Prostate gland (tissue), 2 donors: ENCODE results near the gene ATG5. TPM values are rescaled to one million over a fixed set of nuclear protein-coding genes. Genes with fewer than 3 reads are reported as not detected.

Source experiments
- DNase-seq: peaks from one replicate; pipeline ENCODE4 v3.0.0-alpha.2; 2019; ENCODE audit warnings: low spot score
- H3K27ac ChIP-seq, 2 donors: fragments of 200-600 bp; sonication (generic); 2 replicates each; pipeline ENCODE4 v1.5.1; 2017 to 2019
- H3K27me3 ChIP-seq: fragments of 200-600 bp; sonication (generic); replicated peaks from 2 replicates; pipeline ENCODE4 v1.5.1; 2019; ENCODE audit not compliant: insufficient read depth
- H3K36me3 ChIP-seq, 2 donors: fragments of 200-600 bp; sonication (generic); 1 replicate in 1 of 2; 2 replicates in 1 of 2; pipeline versions ENCODE4 v1.5.1 to v1.8.1; 2017 to 2019
- H3K4me1 ChIP-seq: fragments of 200-600 bp; sonication (generic); replicated peaks from 2 replicates; pipeline ENCODE4 v1.5.1; 2019
- H3K4me3 ChIP-seq, 2 donors: fragments of 200-600 bp; sonication (generic); 2 replicates each; pipeline ENCODE4 v1.5.1; 2017 to 2019
- H3K9me3 ChIP-seq: fragments of 200-600 bp; sonication (generic); 2 replicates; pipeline ENCODE4 v1.5.1; 2017
- POLR2A ChIP-seq: fragments of 450-650 bp; IDR thresholded peaks from one replicate; pipeline ENCODE4 v1.6.1; 2016; ENCODE audit warnings: antibody characterized with exemption, mild to moderate bottlenecking
- POLR2AphosphoS5 ChIP-seq: sonication (generic); formaldehyde crosslinking; IDR thresholded peaks from one replicate; pipeline ENCODE4 v1.6.1; 2017; ENCODE audit warnings: antibody characterized with exemption
- WGBS: methylation state at CpG from one replicate; pipeline ENCODE4 v1.1.5; 2018; 5-methylcytosine and 5-hydroxymethylcytosine counted together
- intact Hi-C: fragments of 100-400 bp; cut with DNase I; formaldehyde crosslinking; loops from one replicate; pipeline ENCODE4 v1.14.2; 2022
- small RNA-seq, 2 donors: library from RNA; depleted of rRNA; stranded (forward); fragments of <200 nt; gene quantifications; one replicate each; pipeline ENCODE3, GENCODE V24; 2016
- total RNA-seq, 2 donors: library from RNA; depleted of rRNA; stranded (reverse); fragments of >200 nt; gene quantifications; one replicate each; pipeline ENCODE4 v1.1.0, GENCODE V29; 2016
- TF ChIP-seq, protein P1 (sequence below), 4 experiments: fragments of 200-600 bp in 2 of 4; fragments of 450-650 bp in 2 of 4; sonication (generic) in 2 of 4; IDR thresholded peaks; 1 replicate in 3 of 4; 2 replicates in 1 of 4; pipeline ENCODE4 v1.5.1; 2016 to 2019; ENCODE audit warnings: antibody characterized with exemption in 4 of 4, mild to moderate bottlenecking in 2 of 4, moderate library complexity in 2 of 4

The ATG5 gene
- total RNA-seq, 2 donors from 2014 or later: 31.9 to 34.3 TPM

GRCh38 chr6:106135911-106136571 is 189.5 kb downstream of the ATG5 start:
- no peaks in the 10 kb centered on the region for H3K36me3 ChIP-seq
- H3K27me3 ChIP-seq: no peaks in the 10 kb centered on the region
- H3K9me3 ChIP-seq: no peaks in the 10 kb centered on the region
- WGBS: 95% methylated on average over 16 of the region's 16 CpGs
- H3K27ac ChIP-seq: no peak overlapping the region
- intact Hi-C loops: no loop called here
- H3K4me3 ChIP-seq: no peak overlapping the region
- no peak for TF ChIP-seq POLR2A
- TF ChIP-seq, protein P1, sequence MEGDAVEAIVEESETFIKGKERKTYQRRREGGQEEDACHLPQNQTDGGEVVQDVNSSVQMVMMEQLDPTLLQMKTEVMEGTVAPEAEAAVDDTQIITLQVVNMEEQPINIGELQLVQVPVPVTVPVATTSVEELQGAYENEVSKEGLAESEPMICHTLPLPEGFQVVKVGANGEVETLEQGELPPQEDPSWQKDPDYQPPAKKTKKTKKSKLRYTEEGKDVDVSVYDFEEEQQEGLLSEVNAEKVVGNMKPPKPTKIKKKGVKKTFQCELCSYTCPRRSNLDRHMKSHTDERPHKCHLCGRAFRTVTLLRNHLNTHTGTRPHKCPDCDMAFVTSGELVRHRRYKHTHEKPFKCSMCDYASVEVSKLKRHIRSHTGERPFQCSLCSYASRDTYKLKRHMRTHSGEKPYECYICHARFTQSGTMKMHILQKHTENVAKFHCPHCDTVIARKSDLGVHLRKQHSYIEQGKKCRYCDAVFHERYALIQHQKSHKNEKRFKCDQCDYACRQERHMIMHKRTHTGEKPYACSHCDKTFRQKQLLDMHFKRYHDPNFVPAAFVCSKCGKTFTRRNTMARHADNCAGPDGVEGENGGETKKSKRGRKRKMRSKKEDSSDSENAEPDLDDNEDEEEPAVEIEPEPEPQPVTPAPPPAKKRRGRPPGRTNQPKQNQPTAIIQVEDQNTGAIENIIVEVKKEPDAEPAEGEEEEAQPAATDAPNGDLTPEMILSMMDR (IDR thresholded peaks at IDR 0.05): no peak
- TF ChIP-seq POLR2AphosphoS5: no peak
- DNase-seq: no peak
- no peaks in the 10 kb centered on the region for H3K4me1 ChIP-seq

- H3K9me3 ChIP-seq: no peaks in the 10 kb centered on the region
- TF ChIP-seq POLR2A (no peak), POLR2AphosphoS5 (no peak)
- TF ChIP-seq, protein P1 (IDR thresholded peaks at IDR 0.05): no peak
- no peak for DNase-seq
- no peaks in the 10 kb centered on the region for H3K27me3 ChIP-seq
- H3K4me1 ChIP-seq: no peaks in the 10 kb centered on the region
- no peaks in the 10 kb centered on the region for H3K36me3 ChIP-seq
- WGBS: 71% methylated on average over 18 of the region's 18 CpGs
- H3K27ac ChIP-seq: no peak overlapping the region
- intact Hi-C loops: no loop called here
- no peak overlapping the region for H3K4me3 ChIP-seq
Measured at GRCh38 chr6:106134906-106135634, 190.5 kb downstream of the ATG5 start.

Small RNA genes lying within 50 kb of the gene (small RNA-seq; reads per million reads assigned to genes)
- gene RF00015: 0 reads per million in 2 donors
- gene RN7SL47P: 0 reads per million in 2 donors
- 0 reads per million in 2 donors for gene RNU6-344P

Other genes starting within 250 kb of the ATG5 start
- 1 to 10 TPM; 3.5 TPM for gene PRDM1, start 239.4 kb downstream of the ATG5 start, total RNA-seq
- gene CRYBG1, start 35.0 kb upstream of the ATG5 start, total RNA-seq: 10 to 100 TPM; 39.9 to 75.4 TPM